ENCODE measurements around the gene HDAC7.

DNA sequence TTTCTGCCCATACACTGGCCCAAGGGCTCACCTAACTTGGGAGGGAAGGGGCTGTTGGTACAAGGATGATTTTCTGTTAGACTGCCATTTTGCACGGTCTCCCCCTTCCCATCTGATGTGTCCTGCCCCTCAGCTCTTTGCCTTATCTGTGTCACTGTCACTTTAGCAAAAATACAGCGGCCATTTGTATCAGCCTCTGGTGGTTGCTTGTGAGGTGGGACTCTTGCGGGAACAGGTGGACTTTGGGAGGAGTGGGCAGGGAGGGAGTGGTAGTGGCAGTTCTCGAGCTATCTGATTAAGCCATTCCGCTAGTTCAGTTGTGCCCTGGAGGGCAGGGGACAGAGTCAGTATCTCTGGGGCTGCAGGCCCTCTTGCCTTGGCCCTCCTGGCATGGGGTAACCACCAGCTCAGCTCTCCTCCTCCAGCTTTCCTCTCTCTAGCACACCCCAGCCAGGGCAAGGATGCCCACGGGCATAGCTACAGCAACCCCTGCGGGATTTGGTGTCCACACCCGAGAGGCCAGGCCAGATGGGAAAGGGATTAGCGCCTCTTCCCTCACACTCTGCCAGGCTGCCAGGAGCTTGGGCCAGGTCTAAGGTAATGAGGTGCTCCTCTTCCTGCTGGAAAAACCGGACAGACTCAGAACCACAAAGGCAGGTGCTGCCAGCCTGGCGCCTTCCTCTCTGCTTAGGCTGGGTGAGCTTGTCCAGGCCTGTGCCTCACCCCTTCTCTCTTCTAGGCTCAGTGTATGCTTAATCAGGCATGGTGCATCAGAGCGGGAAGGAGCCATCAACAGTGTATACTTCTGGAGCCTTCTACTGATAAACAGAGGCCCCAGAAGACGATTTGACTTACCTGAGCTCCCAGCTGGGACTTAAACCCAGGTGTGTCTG, 38.0 kb downstream of the HDAC7 start:
- no peak for TF ChIP-seq CTCF (conservative IDR thresholded peaks at IDR 0.05 in 1 of 2, IDR thresholded peaks at IDR 0.05 in 1 of 2; ENCODE audit: low read depth in 1 of 2, low read length in 2 of 2)
- TF ChIP-seq EZH2 (IDR thresholded peaks at IDR 0.05; ENCODE audit: low read length, missing control alignments), result no peak
